ENCODE measurements around the gene CDK5.

Gene CDK5

DNA sequence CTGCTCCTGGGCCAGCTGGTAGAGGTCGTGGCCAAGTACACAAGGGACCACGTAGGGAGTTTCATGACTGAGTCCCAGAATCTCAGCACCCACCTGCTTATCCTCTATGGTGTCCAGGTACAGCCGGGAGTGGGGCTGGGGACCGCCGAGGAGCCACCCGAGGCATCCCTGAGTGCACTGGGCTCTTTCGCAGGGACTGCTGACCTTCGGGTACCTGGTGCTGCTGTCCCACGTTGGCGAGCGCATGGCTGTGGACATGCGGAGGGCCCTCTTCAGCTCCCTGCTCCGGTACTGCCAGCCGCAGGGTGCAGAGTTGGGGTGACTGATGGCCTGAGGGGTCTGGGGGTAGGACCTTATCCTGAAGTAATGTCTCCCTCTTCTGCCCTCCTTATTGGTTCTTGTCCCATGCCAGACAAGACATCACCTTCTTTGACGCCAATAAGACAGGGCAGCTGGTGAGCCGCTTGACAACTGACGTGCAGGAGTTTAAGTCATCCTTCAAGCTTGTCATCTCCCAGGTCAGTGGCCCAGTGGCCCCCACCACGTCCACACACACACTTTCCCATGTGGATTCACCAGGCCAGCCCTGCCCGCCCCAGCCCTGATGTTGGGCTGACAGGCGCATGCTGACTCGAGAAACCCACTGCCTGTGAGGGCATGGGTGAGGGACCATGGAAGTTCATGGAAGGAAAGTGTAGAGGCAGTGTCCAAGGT lies 23.2 kb downstream of the CDK5 start:
- no peak overlapping the region for H3K27ac ChIP-seq (ENCODE audit: low read length, poor library complexity, severe bottlenecking)
- no peak overlapping the region for H3K4me3 ChIP-seq (ENCODE audit: insufficient read depth in 1 of 2, low read depth in 1 of 2, low read length in 2 of 2)
- no peak overlapping the region for H2BK5ac ChIP-seq (ENCODE audit: low read depth, low read length, poor library complexity, severe bottlenecking)
- H2BK12ac ChIP-seq (ENCODE audit: low read length in 2 of 2): no peak overlapping the region
- no peak for DNase-seq
- no peak overlapping the region for H4K91ac ChIP-seq (ENCODE audit: low read length)
- H4K8ac ChIP-seq (ENCODE audit: low read length): no peak overlapping the region
- WGBS: 97% methylated on average over 20 of the region's 21 CpGs
- peaks cover 21% of the 10 kb centered on the region for H3K79me1 ChIP-seq (replicated peaks; ENCODE audit: low read length, poor library complexity, severe bottlenecking)
- no peak overlapping the region for H2AK5ac ChIP-seq (ENCODE audit: low read length, severe bottlenecking)
- H3K27me3 ChIP-seq (ENCODE audit: control insufficient read depth in 1 of 2, insufficient read depth in 1 of 2, low read length in 2 of 2): no peaks in the 10 kb centered on the region
- peaks cover 17% of the 10 kb centered on the region for H3K4me1 ChIP-seq (ENCODE audit: control insufficient read depth, insufficient read depth, low read depth, low read length)
- H3K23ac ChIP-seq (ENCODE audit: low read length in 2 of 2): no peak overlapping the region
- no peaks in the 10 kb centered on the region for H3K9me3 ChIP-seq (ENCODE audit: control insufficient read depth, low read length)
- H3K9ac ChIP-seq (ENCODE audit: low read length): no peak overlapping the region
- no peak overlapping the region for H2BK15ac ChIP-seq (ENCODE audit: low read depth, poor library complexity, severe bottlenecking)
- H3K36me3 ChIP-seq (ENCODE audit: control insufficient read depth in 1 of 2, insufficient read depth in 2 of 2, low read depth in 1 of 2, low read length in 2 of 2): peaks cover 48 to 53% of the 10 kb centered on the region in 2 experiments
- no peak overlapping the region for H3K18ac ChIP-seq (ENCODE audit: low read depth in 1 of 2, low read length in 2 of 2)
- H3K4me2 ChIP-seq (ENCODE audit: low read length, poor library complexity, severe bottlenecking): no peak overlapping the region
- no peak overlapping the region for H2AFZ ChIP-seq (ENCODE audit: low read depth, low read length)
- no peak overlapping the region for H2BK120ac ChIP-seq (ENCODE audit: low read depth, low read length)
- H3K14ac ChIP-seq (ENCODE audit: low read length in 2 of 2): no peak overlapping the region
- no peak overlapping the region for H3K4ac ChIP-seq (ENCODE audit: low read depth in 1 of 2, low read length in 2 of 2)

GRCh38 chr7:151033864-151034249 lies 23.8 kb downstream of the CDK5 start:
- no peaks in the 10 kb centered on the region for H3K9me3 ChIP-seq (ENCODE audit: control insufficient read depth, low read length)
- H4K91ac ChIP-seq (ENCODE audit: low read length): no peak overlapping the region
- H2BK12ac ChIP-seq (ENCODE audit: low read length in 2 of 2): no peak overlapping the region
- H2BK5ac ChIP-seq (ENCODE audit: low read depth, low read length, poor library complexity, severe bottlenecking): no peak overlapping the region
- H3K27ac ChIP-seq (ENCODE audit: low read length, poor library complexity, severe bottlenecking): no peak overlapping the region
- no peaks in the 10 kb centered on the region for H3K27me3 ChIP-seq (ENCODE audit: control insufficient read depth in 1 of 2, insufficient read depth in 1 of 2, low read length in 2 of 2)
- H2BK15ac ChIP-seq (ENCODE audit: low read depth, poor library complexity, severe bottlenecking): no peak overlapping the region
- peaks cover 48 to 53% of the 10 kb centered on the region in 2 experiments for H3K36me3 ChIP-seq (ENCODE audit: control insufficient read depth in 1 of 2, insufficient read depth in 2 of 2, low read depth in 1 of 2, low read length in 2 of 2)
- no peak overlapping the region for H3K4me2 ChIP-seq (ENCODE audit: low read length, poor library complexity, severe bottlenecking)
- H3K4ac ChIP-seq (ENCODE audit: low read depth in 1 of 2, low read length in 2 of 2): no peak overlapping the region
- H3K9ac ChIP-seq (ENCODE audit: low read length): no peak overlapping the region
- H3K14ac ChIP-seq (ENCODE audit: low read length in 2 of 2): no peak overlapping the region
- no peak for DNase-seq
- WGBS: 95% methylated on average over 5 of the region's 5 CpGs
- H3K79me1 ChIP-seq (replicated peaks; ENCODE audit: low read length, poor library complexity, severe bottlenecking): peaks cover 21% of the 10 kb centered on the region
- peaks cover 14% of the 10 kb centered on the region for H3K4me1 ChIP-seq (ENCODE audit: control insufficient read depth, insufficient read depth, low read depth, low read length)
- H2AFZ ChIP-seq (ENCODE audit: low read depth, low read length): no peak overlapping the region
- H4K8ac ChIP-seq (ENCODE audit: low read length): no peak overlapping the region
- H3K18ac ChIP-seq (ENCODE audit: low read depth in 1 of 2, low read length in 2 of 2): no peak overlapping the region
- H3K23ac ChIP-seq (ENCODE audit: low read length in 2 of 2): no peak overlapping the region
- H3K4me3 ChIP-seq (ENCODE audit: insufficient read depth in 1 of 2, low read depth in 1 of 2, low read length in 2 of 2): no peak overlapping the region
- no peak overlapping the region for H2AK5ac ChIP-seq (ENCODE audit: low read length, severe bottlenecking)
- no peak overlapping the region for H2BK120ac ChIP-seq (ENCODE audit: low read depth, low read length)

DNA sequence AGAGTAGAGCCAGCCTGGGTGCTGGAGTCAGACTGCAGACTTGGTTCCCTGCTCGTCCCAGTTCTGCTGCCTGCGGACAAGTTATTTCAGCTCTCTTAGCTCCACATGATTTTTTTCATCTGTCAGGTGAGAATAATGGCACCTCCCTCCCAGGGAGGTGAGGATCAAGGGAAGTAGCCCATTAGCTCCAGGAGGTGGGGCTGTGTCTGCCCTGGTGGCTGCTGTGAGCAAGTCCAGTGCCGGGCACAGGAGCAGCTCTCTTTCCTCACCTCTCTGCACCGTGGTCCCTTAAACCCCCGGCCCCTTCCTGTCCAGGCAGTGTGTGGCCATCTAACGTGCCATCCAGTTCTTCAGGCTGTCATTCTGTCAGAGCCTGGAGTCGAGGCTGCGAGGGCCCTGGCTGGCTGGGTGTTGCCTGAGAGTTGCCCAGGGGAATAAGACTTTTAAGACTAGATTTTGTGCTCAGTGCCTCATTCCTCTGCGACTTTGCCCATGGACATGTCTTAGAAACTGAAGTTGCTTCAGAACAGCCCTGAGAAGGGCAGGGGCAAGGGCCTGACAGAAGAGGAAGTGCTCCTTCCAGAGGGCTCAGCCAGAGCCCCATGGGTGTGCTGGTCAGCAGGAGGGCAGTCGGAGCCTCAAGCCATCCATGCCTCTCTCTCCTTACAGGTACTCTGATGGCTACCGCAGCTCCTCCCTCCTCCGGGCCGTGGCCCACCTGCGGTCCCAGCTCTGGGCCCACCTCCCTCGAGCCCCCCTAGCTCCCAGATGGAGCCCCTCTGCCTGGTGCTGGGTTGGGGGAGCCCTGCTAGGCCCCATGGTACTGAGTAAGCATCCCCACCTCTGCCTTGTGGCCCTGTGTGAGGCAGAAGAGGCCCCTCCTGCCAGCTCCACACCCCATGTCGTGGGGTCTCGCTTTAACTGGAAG lies 24.5 kb downstream of the CDK5 start:
- no peak overlapping the region for H3K14ac ChIP-seq (ENCODE audit: low read length in 2 of 2)
- no peak overlapping the region for H2AFZ ChIP-seq (ENCODE audit: low read depth, low read length)
- peak overlapping the region in 1 of 2 experiments; percentile 31 for H2BK12ac ChIP-seq (ENCODE audit: low read length in 2 of 2)
- no peaks in the 10 kb centered on the region for H3K27me3 ChIP-seq (ENCODE audit: control insufficient read depth in 1 of 2, insufficient read depth in 1 of 2, low read length in 2 of 2)
- H3K9ac ChIP-seq (ENCODE audit: low read length): no peak overlapping the region
- H4K8ac ChIP-seq (ENCODE audit: low read length): no peak overlapping the region
- no peak for DNase-seq
- H3K18ac ChIP-seq (ENCODE audit: low read depth in 1 of 2, low read length in 2 of 2): no peak overlapping the region
- H2BK15ac ChIP-seq (ENCODE audit: low read depth, poor library complexity, severe bottlenecking): no peak overlapping the region
- H3K4me3 ChIP-seq (ENCODE audit: insufficient read depth in 1 of 2, low read depth in 1 of 2, low read length in 2 of 2): no peak overlapping the region
- no peak overlapping the region for H4K91ac ChIP-seq (ENCODE audit: low read length)
- no peak overlapping the region for H3K23ac ChIP-seq (ENCODE audit: low read length in 2 of 2)
- no peak overlapping the region for H2BK120ac ChIP-seq (ENCODE audit: low read depth, low read length)
- peaks cover 23% of the 10 kb centered on the region for H3K79me1 ChIP-seq (replicated peaks; ENCODE audit: low read length, poor library complexity, severe bottlenecking)
- peaks cover 7% of the 10 kb centered on the region for H3K4me1 ChIP-seq (ENCODE audit: control insufficient read depth, insufficient read depth, low read depth, low read length)
- H2AK5ac ChIP-seq (ENCODE audit: low read length, severe bottlenecking): no peak overlapping the region
- H3K36me3 ChIP-seq (ENCODE audit: control insufficient read depth in 1 of 2, insufficient read depth in 2 of 2, low read depth in 1 of 2, low read length in 2 of 2): peaks cover 48 to 53% of the 10 kb centered on the region in 2 experiments
- no peak overlapping the region for H3K27ac ChIP-seq (ENCODE audit: low read length, poor library complexity, severe bottlenecking)
- H3K9me3 ChIP-seq (ENCODE audit: control insufficient read depth, low read length): no peaks in the 10 kb centered on the region
- 87% methylated on average over 17 of the region's 17 CpGs for WGBS
- no peak overlapping the region for H3K4me2 ChIP-seq (ENCODE audit: low read length, poor library complexity, severe bottlenecking)
- no peak overlapping the region for H2BK5ac ChIP-seq (ENCODE audit: low read depth, low read length, poor library complexity, severe bottlenecking)
- H3K4ac ChIP-seq (ENCODE audit: low read depth in 1 of 2, low read length in 2 of 2): no peak overlapping the region

DNA sequence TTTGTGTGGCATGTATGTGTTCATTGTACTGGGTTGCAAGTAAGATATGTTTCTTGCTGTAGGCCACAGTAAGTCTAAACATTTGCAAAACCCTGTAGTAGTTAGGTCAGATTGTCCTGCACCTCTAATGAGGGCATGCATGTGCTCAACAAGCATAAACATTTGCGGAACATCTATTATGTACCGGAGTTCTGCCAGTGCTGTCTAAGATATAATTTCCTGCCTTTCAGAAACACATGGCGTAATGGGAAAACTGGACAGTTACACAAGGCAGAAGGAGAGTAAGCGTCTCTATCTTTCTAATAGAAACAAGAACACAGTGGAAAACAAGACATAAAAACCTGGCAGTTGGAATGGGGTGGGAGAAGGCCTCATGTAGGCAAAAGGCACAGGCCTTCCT lies 26.7 kb downstream of the CDK5 start:
- H3K27me3 ChIP-seq (ENCODE audit: control insufficient read depth in 1 of 2, insufficient read depth in 1 of 2, low read length in 2 of 2): peaks cover 0 to 3% of the 10 kb centered on the region in 2 experiments
- H4K91ac ChIP-seq (ENCODE audit: low read length): no peak overlapping the region
- peak; percentile 83 for DNase-seq
- no peak overlapping the region for H3K23ac ChIP-seq (ENCODE audit: low read length in 2 of 2)
- no peak overlapping the region for H2BK12ac ChIP-seq (ENCODE audit: low read length in 2 of 2)
- H3K9ac ChIP-seq (ENCODE audit: low read length): no peak overlapping the region
- no peak overlapping the region for H2AK5ac ChIP-seq (ENCODE audit: low read length, severe bottlenecking)
- H3K18ac ChIP-seq (ENCODE audit: low read depth in 1 of 2, low read length in 2 of 2): no peak overlapping the region
- H2AFZ ChIP-seq (ENCODE audit: low read depth, low read length): no peak overlapping the region
- no peak overlapping the region for H3K4ac ChIP-seq (ENCODE audit: low read depth in 1 of 2, low read length in 2 of 2)
- H3K14ac ChIP-seq (ENCODE audit: low read length in 2 of 2): no peak overlapping the region
- H4K8ac ChIP-seq (ENCODE audit: low read length): no peak overlapping the region
- H3K36me3 ChIP-seq (ENCODE audit: control insufficient read depth in 1 of 2, insufficient read depth in 2 of 2, low read depth in 1 of 2, low read length in 2 of 2): peaks cover 29 to 40% of the 10 kb centered on the region in 2 experiments
- H2BK15ac ChIP-seq (ENCODE audit: low read depth, poor library complexity, severe bottlenecking): no peak overlapping the region
- 56% methylated on average over 2 of the region's 4 CpGs for WGBS
- H2BK120ac ChIP-seq (ENCODE audit: low read depth, low read length): no peak overlapping the region
- H3K27ac ChIP-seq (ENCODE audit: low read length, poor library complexity, severe bottlenecking): no peak overlapping the region
- no peak overlapping the region for H3K4me2 ChIP-seq (ENCODE audit: low read length, poor library complexity, severe bottlenecking)
- H3K4me3 ChIP-seq (ENCODE audit: insufficient read depth in 1 of 2, low read depth in 1 of 2, low read length in 2 of 2): no peak overlapping the region
- no peak overlapping the region for H2BK5ac ChIP-seq (ENCODE audit: low read depth, low read length, poor library complexity, severe bottlenecking)
- no peaks in the 10 kb centered on the region for H3K9me3 ChIP-seq (ENCODE audit: control insufficient read depth, low read length)
- peaks cover 6% of the 10 kb centered on the region for H3K4me1 ChIP-seq (ENCODE audit: control insufficient read depth, insufficient read depth, low read depth, low read length)
- H3K79me1 ChIP-seq (replicated peaks; ENCODE audit: low read length, poor library complexity, severe bottlenecking): peaks cover 23% of the 10 kb centered on the region
